LNCAP (cell line): ENCODE measurements around the gene PINK1.
A peak's percentile ranks its signal among the peaks of the same experiment; 100 is the strongest.

Experiments
- CTCF ChIP-seq: fragments of 450-650 bp; IDR thresholded peaks from 2 replicates; pipeline ENCODE4 v1.5.1; 2017; ENCODE audit warnings: mild to moderate bottlenecking

The PINK1 gene

GRCh38 chr1:20696397-20697333, 63.4 kb downstream of the PINK1 start:
- TF ChIP-seq CTCF, result peak; percentile 68

- no peak for TF ChIP-seq CTCF
Observed at GRCh38 chr1:20697563-20697962, 64.3 kb downstream of the PINK1 start.

- no peak for TF ChIP-seq CTCF
Observed at GRCh38 chr1:20698195-20698910, 65.1 kb downstream of the PINK1 start.

- TF ChIP-seq CTCF, result no peak
Observed at GRCh38 chr1:20699558-20699957, 66.3 kb downstream of the PINK1 start.

GRCh38 chr1:20700636-20701215, 67.5 kb downstream of the PINK1 start:
- no peak for TF ChIP-seq CTCF
